Body of pancreas (tissue), 4 donors: ENCODE measurements around the gene FGFBP3. TPM values are rescaled to one million over a fixed set of nuclear protein-coding genes. Genes with fewer than 3 reads are reported as not detected.

Experiments used
- ATAC-seq: fragments of 150-250 bp; one replicate; pipeline ENCODE4 v1.9.1; 2016
- DNase-seq, 4 donors: peaks; one replicate each; pipeline ENCODE4 v3.0.0-alpha.2; 2019
- H3K27ac ChIP-seq, 4 donors: fragments of 200-600 bp; sonication (generic); 1 replicate in 3 of 4; 2 replicates in 1 of 4; pipeline versions ENCODE4 v1.5.1 to v1.6.1; 2016 to 2019; ENCODE audit warnings: mild to moderate bottlenecking in 1 of 4, mixed read lengths in 1 of 4, moderate library complexity in 1 of 4
- H3K27me3 ChIP-seq, 2 donors: fragments of 200-600 bp; sonication (generic); one replicate each; pipeline ENCODE4 v1.6.0; 2016; ENCODE audit warnings: mild to moderate bottlenecking in 1 of 2
- H3K36me3 ChIP-seq, 2 donors: fragments of 200-600 bp; sonication (generic); replicated peaks in 1 of 2; 2 replicates each; pipeline ENCODE4 v1.5.1; 2016; ENCODE audit warnings: low read depth in 2 of 2; ENCODE audit not compliant: insufficient read depth in 1 of 2
- H3K4me1 ChIP-seq: fragments of 200-600 bp; sonication (generic); one replicate; pipeline ENCODE4 v1.6.0; 2016
- H3K4me3 ChIP-seq, 2 donors: fragments of 200-600 bp; sonication (generic); 1 replicate in 1 of 2; 2 replicates in 1 of 2; pipeline ENCODE4 v1.5.1; 2016 to 2019
- H3K9me3 ChIP-seq, 3 donors: fragments of 200-600 bp; sonication (generic); 1 replicate in 2 of 3; 2 replicates in 1 of 3; pipeline ENCODE4 v1.5.1; 2016
- CTCF ChIP-seq, 7 experiments: fragments of 450-650 bp in 4 of 7; fragments of 200-600 bp in 3 of 7; sonication (generic) in 3 of 7; IDR thresholded peaks; one replicate each; pipeline ENCODE4 v1.5.1; 2016 to 2019; ENCODE audit warnings: antibody characterized with exemption in 7 of 7
- POLR2A ChIP-seq, 3 donors: fragments of 450-650 bp; IDR thresholded peaks; one replicate each; pipeline ENCODE4 v1.6.1; 2016; ENCODE audit warnings: antibody characterized with exemption in 3 of 3, mild to moderate bottlenecking in 2 of 3
- WGBS, 2 donors: methylation state at CpG; one replicate each; pipeline ENCODE4 v1.1.5; 2017; 5-methylcytosine and 5-hydroxymethylcytosine counted together
- intact Hi-C: fragments of 100-400 bp; cut with DNase I; formaldehyde crosslinking; loops from one replicate; pipeline ENCODE4 v1.15.1; 2023
- total RNA-seq, 2 donors: library from RNA; depleted of rRNA; stranded (reverse); fragments of >200 nt; gene quantifications; one replicate each; pipeline ENCODE4 v1.1.0, GENCODE V29; 2016

Gene FGFBP3
- total RNA-seq, 2 donors from 2014 or later = 2.3 to 3.4 TPM

- Histone ChIP-seq H3K36me3 (no peaks in the 10 kb centered on the region), H3K27ac (no peak overlapping the region), H3K27me3 (no peaks in the 10 kb centered on the region), H3K4me3 (peak overlapping the region in 1 of 2 donors; percentile 14), H3K4me1 (peaks cover 13% of the 10 kb centered on the region), H3K9me3 (no peaks in the 10 kb centered on the region)
- WGBS, 2 donors = 22 to 27% methylated on average over 6 of the region's 6 CpGs
- TF ChIP-seq CTCF (IDR thresholded peaks at IDR 0.05) (no peak), POLR2A (IDR thresholded peaks at IDR 0.05) (no peak)
- intact Hi-C loops = no loop called here
- DNase-seq (no peak), ATAC-seq (no peak)
Measured at GRCh38 chr10:91886954-91887271, 22.4 kb downstream of the FGFBP3 start.

- intact Hi-C loops = no loop called here
- TF ChIP-seq CTCF (IDR thresholded peaks at IDR 0.05) = no peak
- no peak for TF ChIP-seq POLR2A (IDR thresholded peaks at IDR 0.05)
- H3K9me3 ChIP-seq = no peaks in the 10 kb centered on the region
- H3K36me3 ChIP-seq = no peaks in the 10 kb centered on the region
- no peaks in the 10 kb centered on the region for H3K27me3 ChIP-seq
- H3K27ac ChIP-seq = no peak overlapping the region
- no peak for ATAC-seq
- DNase-seq = no peak
- H3K4me1 ChIP-seq = peaks cover 13% of the 10 kb centered on the region
- WGBS, 2 donors = 91 to 93% methylated on average over 9 of the region's 9 CpGs
- no peak overlapping the region for H3K4me3 ChIP-seq
Measured at GRCh38 chr10:91885362-91886079, 23.8 kb downstream of the FGFBP3 start.

- intact Hi-C loops = no loop called here
- peaks cover 13% of the 10 kb centered on the region for H3K4me1 ChIP-seq
- TF ChIP-seq CTCF (IDR thresholded peaks at IDR 0.05) (no peak), POLR2A (IDR thresholded peaks at IDR 0.05) (no peak)
- H3K36me3 ChIP-seq = no peaks in the 10 kb centered on the region
- DNase-seq (no peak), ATAC-seq (no peak)
- H3K27me3 ChIP-seq = no peaks in the 10 kb centered on the region
- no peaks in the 10 kb centered on the region for H3K9me3 ChIP-seq
- no peak overlapping the region for H3K27ac ChIP-seq
- WGBS, 2 donors = 80 to 86% methylated on average over 1 of the region's 1 CpG
- peak overlapping the region in 1 of 2 donors; percentile 5 for H3K4me3 ChIP-seq
Measured at GRCh38 chr10:91884536-91884935, 24.8 kb downstream of the FGFBP3 start.

GRCh38 chr10:91883549-91884444 is 25.5 kb downstream of the FGFBP3 start:
- ATAC-seq = peak; percentile 76
- DNase-seq = peak; percentile 18 to 55 (median 46)
- H3K4me1 ChIP-seq = peaks cover 13% of the 10 kb centered on the region
- 34 to 37% methylated on average over 19 to 20 of the region's 20 CpGs for WGBS, 2 donors
- no peaks in the 10 kb centered on the region for H3K27me3 ChIP-seq
- no peaks in the 10 kb centered on the region for H3K9me3 ChIP-seq
- no peaks in the 10 kb centered on the region for H3K36me3 ChIP-seq
- TF ChIP-seq POLR2A (IDR thresholded peaks at IDR 0.05) (no peak), CTCF (IDR thresholded peaks at IDR 0.05) (no peak)
- H3K27ac ChIP-seq = no peak overlapping the region
- no peak overlapping the region for H3K4me3 ChIP-seq
- intact Hi-C loops = no loop called here
